ENCODE measurements around the gene MRPL39. TPM values are rescaled to one million over a fixed set of nuclear protein-coding genes. Genes with fewer than 3 reads are reported as not detected.

MRPL39 gene
- total RNA-seq, 2 donors from 2014 or later, result 43.2 to 46.3 TPM

DNA sequence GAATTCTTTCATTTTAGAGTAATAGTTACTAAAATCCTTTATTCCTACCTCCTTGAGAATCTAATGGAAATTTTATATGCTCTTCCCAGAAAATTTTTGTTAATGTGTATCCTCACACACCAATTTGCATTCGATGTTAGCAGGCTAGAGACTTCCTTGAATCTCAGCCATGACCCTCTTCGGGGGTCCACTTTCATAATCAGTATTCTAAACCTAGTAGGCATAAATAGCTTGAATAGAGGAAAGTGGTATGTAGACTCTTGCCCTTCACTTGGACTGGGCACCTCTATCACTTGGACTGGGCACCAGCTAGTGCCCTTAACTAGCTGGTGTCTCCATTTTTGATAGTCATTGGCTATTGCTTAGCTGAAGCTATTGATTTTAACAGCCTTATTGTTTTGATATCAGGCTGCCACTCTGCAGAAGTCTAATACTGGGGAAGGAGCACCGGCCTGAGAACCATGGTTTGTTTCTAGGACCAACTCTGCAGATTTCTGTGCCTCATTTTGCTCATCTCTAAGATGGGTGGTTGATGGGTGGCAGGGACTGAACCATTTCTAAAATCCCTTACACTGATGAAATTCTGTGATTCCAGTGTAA is 42.8 kb downstream of the MRPL39 start:
- H3K27me3 ChIP-seq (ENCODE audit: control insufficient read depth, insufficient read depth, low read length, poor library complexity, severe bottlenecking), result peaks cover 27% of the 10 kb centered on the region
- H3K9ac ChIP-seq (ENCODE audit: extremely low read depth, low read length, poor library complexity, severe bottlenecking), result no peak overlapping the region
- Mint-ChIP-seq H3K4me3 (no peak overlapping the region), H3K27ac (no peak overlapping the region), H3K4me1 (peaks cover 8% of the 10 kb centered on the region), H3K27me3 (ENCODE audit: insufficient read depth) (peaks cover 43% of the 10 kb centered on the region), H3K9me3 (no peaks in the 10 kb centered on the region), H3K36me3 (ENCODE audit: low read depth) (peaks cover 2% of the 10 kb centered on the region)
- WGBS, 2 experiments (ENCODE audit: insufficient coverage in 1 of 2, insufficient read length in 1 of 2), result 95 to 100% methylated on average over 1 to 3 of the region's 3 CpGs
- H3K4me3 ChIP-seq (ENCODE audit: low read length), result no peak overlapping the region
- H3K9me3 ChIP-seq (ENCODE audit: control insufficient read depth, low read length), result no peaks in the 10 kb centered on the region
- H3K27ac ChIP-seq (ENCODE audit: low read depth, low read length), result no peak overlapping the region
- no peaks in the 10 kb centered on the region for H3K4me1 ChIP-seq (ENCODE audit: control insufficient read depth, insufficient read depth, low read length)
- no peak for TF ChIP-seq CTCF (conservative IDR thresholded peaks at IDR 0.05)
- H3K36me3 ChIP-seq (ENCODE audit: control insufficient read depth, insufficient read depth, low read length), result no peaks in the 10 kb centered on the region
- DNase-seq, result no peak

- Mint-ChIP-seq H3K27ac (no peak overlapping the region), H3K9me3 (no peaks in the 10 kb centered on the region), H3K36me3 (ENCODE audit: low read depth) (peaks cover 2% of the 10 kb centered on the region), H3K4me1 (peaks cover 8% of the 10 kb centered on the region), H3K4me3 (no peak overlapping the region), H3K27me3 (ENCODE audit: insufficient read depth) (peaks cover 43% of the 10 kb centered on the region)
- H3K9ac ChIP-seq (ENCODE audit: extremely low read depth, low read length, poor library complexity, severe bottlenecking), result no peak overlapping the region
- H3K27me3 ChIP-seq (ENCODE audit: control insufficient read depth, insufficient read depth, low read length, poor library complexity, severe bottlenecking), result peaks cover 27% of the 10 kb centered on the region
- no peaks in the 10 kb centered on the region for H3K36me3 ChIP-seq (ENCODE audit: control insufficient read depth, insufficient read depth, low read length)
- H3K9me3 ChIP-seq (ENCODE audit: control insufficient read depth, low read length), result no peaks in the 10 kb centered on the region
- no peak overlapping the region for H3K4me3 ChIP-seq (ENCODE audit: low read length)
- no peak overlapping the region for H3K27ac ChIP-seq (ENCODE audit: low read depth, low read length)
- WGBS, 2 experiments (ENCODE audit: insufficient coverage in 1 of 2, insufficient read length in 1 of 2), result 84 to 100% methylated on average over 2 to 3 of the region's 3 CpGs
- no peaks in the 10 kb centered on the region for H3K4me1 ChIP-seq (ENCODE audit: control insufficient read depth, insufficient read depth, low read length)
- DNase-seq, result no peak
- TF ChIP-seq CTCF (conservative IDR thresholded peaks at IDR 0.05), result no peak
Observed at GRCh38 chr21:25563361-25564116, 43.7 kb downstream of the MRPL39 start.

- H3K27ac Mint-ChIP-seq, result no peak overlapping the region
- no peak overlapping the region for H3K4me3 ChIP-seq (ENCODE audit: low read length)
- peaks cover 2% of the 10 kb centered on the region for H3K36me3 Mint-ChIP-seq (ENCODE audit: low read depth)
- no peak for DNase-seq
- peaks cover 4% of the 10 kb centered on the region for H3K4me1 Mint-ChIP-seq
- H3K27ac ChIP-seq (ENCODE audit: low read depth, low read length), result no peak overlapping the region
- H3K9ac ChIP-seq (ENCODE audit: extremely low read depth, low read length, poor library complexity, severe bottlenecking), result no peak overlapping the region
- 79 to 82% methylated on average over 6 to 10 of the region's 10 CpGs for WGBS, 2 experiments (ENCODE audit: insufficient coverage in 1 of 2, insufficient read length in 1 of 2)
- H3K36me3 ChIP-seq (ENCODE audit: control insufficient read depth, insufficient read depth, low read length), result no peaks in the 10 kb centered on the region
- H3K9me3 Mint-ChIP-seq, result no peaks in the 10 kb centered on the region
- H3K4me1 ChIP-seq (ENCODE audit: control insufficient read depth, insufficient read depth, low read length), result no peaks in the 10 kb centered on the region
- no peaks in the 10 kb centered on the region for H3K9me3 ChIP-seq (ENCODE audit: control insufficient read depth, low read length)
- H3K27me3 Mint-ChIP-seq (ENCODE audit: insufficient read depth), result peaks cover 46% of the 10 kb centered on the region
- H3K27me3 ChIP-seq (ENCODE audit: control insufficient read depth, insufficient read depth, low read length, poor library complexity, severe bottlenecking), result peaks cover 27% of the 10 kb centered on the region
- no peak for TF ChIP-seq CTCF (conservative IDR thresholded peaks at IDR 0.05)
- H3K4me3 Mint-ChIP-seq, result peak overlapping the region; percentile 65
Observed at GRCh38 chr21:25562660-25563059, 44.6 kb downstream of the MRPL39 start.
